Stimulated activated naive CD4-positive, alpha-beta T cell treated with Interleukin-2 at 50 U/mL for 16 hours (primary cell): ENCODE results near the gene HCN4.
"Not testable (repeated sequence)": the region's sequence is repeated elsewhere in the genome, so short reads cannot be mapped to it uniquely, and the experiment has no call there.

Experiments
- DNase-seq: peaks from one replicate; lab custom pipeline; 2025; lab: John Stamatoyannopoulos, UW

Gene HCN4

GRCh38 chr15:73324496-73325170 lies 44.1 kb downstream of the HCN4 start:
- no peak for DNase-seq

GRCh38 chr15:73323956-73324355 lies 44.8 kb downstream of the HCN4 start:
- DNase-seq, result no peak

GRCh38 chr15:73323374-73323955 lies 45.3 kb downstream of the HCN4 start:
- DNase-seq, result no peak

GRCh38 chr15:73322665-73323373 lies 45.9 kb downstream of the HCN4 start:
- DNase-seq, result no peak

- no peak for DNase-seq
Measured at GRCh38 chr15:73321496-73322450, 47.0 kb downstream of the HCN4 start.

- no peak for DNase-seq
Measured at GRCh38 chr15:73320619-73321180, 48.1 kb downstream of the HCN4 start.

- DNase-seq, result no peak
Measured at GRCh38 chr15:73319460-73320245, 49.1 kb downstream of the HCN4 start.

- DNase-seq, result no peak
Measured at GRCh38 chr15:73318463-73319351, 50.1 kb downstream of the HCN4 start.

- DNase-seq, result no peak
Measured at GRCh38 chr15:73317651-73318462, 50.9 kb downstream of the HCN4 start.

- no peak for DNase-seq
Measured at GRCh38 chr15:73313861-73314260, 54.9 kb downstream of the HCN4 start.

GRCh38 chr15:73308305-73308704 lies 60.5 kb downstream of the HCN4 start:
- DNase-seq, result no peak

GRCh38 chr15:73305331-73306211 lies 63.2 kb downstream of the HCN4 start:
- DNase-seq, result no peak

GRCh38 chr15:73303636-73304035 lies 65.1 kb downstream of the HCN4 start:
- DNase-seq, result no peak

GRCh38 chr15:73300286-73300685 lies 68.5 kb downstream of the HCN4 start:
- not testable (repeated sequence) for DNase-seq

GRCh38 chr15:73298522-73299245 lies 70.1 kb downstream of the HCN4 start:
- no peak for DNase-seq

GRCh38 chr15:73296609-73297353 lies 72.0 kb downstream of the HCN4 start:
- no peak for DNase-seq
